ENCODE measurements around the gene ACKR1. TPM values are rescaled to one million over a fixed set of nuclear protein-coding genes. Genes with fewer than 3 reads are reported as not detected.

Gene ACKR1
- 8.9 TPM for total RNA-seq

GRCh38 chr1:159204161-159205141 lies at the start of gene ACKR1:
TSS of gene ACKR1 (plus strand) at chr1:159204875. CDS start at chr1:159204960, 85 bp downstream.

DNA sequence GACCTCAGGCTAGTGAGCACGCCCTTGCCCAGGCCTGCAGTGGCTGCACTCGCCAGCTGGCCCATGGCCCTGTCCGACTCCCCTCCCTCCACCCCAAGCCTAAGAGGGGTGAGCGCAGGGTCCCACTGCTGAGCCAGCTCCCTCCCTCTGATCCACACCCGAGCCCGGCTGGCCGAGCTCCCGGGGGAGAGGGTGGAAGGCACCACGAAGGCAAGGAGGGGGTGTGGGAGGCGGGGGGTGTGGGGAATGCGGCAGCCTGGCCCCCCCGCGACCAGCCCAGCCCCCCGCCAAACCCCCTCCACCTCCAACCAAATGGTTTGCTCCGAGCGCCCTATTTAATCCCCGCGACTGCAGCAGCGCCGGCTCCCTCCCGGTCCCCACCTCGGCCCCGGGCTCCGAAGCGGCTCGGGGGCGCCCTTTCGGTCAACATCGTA lies 33.4 kb upstream of the ACKR1 start, which contains the start of gene CADM3:
CADM3 (plus strand) TSS at position 362 of the 434 bp plus-strand sequence. CDS start 151 bp downstream, outside the sequence.

Other genes with a start within 250 kb of the ACKR1 start
- gene IFI16, start 195.0 kb upstream of the ACKR1 start, total RNA-seq: 41.9 TPM
- 5.2 TPM for gene AIM2, start 128.1 kb upstream of the ACKR1 start, total RNA-seq
- 89.3 TPM for gene CADM3, start 33.3 kb upstream of the ACKR1 start, total RNA-seq
- 0.77 TPM for gene FCER1A, start 97.5 kb downstream of the ACKR1 start, total RNA-seq
- not detected for gene OR10J4, start 227.3 kb downstream of the ACKR1 start, total RNA-seq
- not detected for gene OR10J1, start 234.8 kb downstream of the ACKR1 start, total RNA-seq